ENCODE data around the gene COX6B1. TPM values are rescaled to one million over a fixed set of nuclear protein-coding genes. Genes with fewer than 3 reads are reported as not detected.
"Not testable (repeated sequence)": the region's sequence is repeated elsewhere in the genome, so short reads cannot be mapped to it uniquely, and the experiment has no call there.

The COX6B1 gene
- total RNA-seq, 1 donor from 2014 or later = 575 TPM

GRCh38 chr19:35675589-35676140, 27.5 kb downstream of the COX6B1 start:
- TF ChIP-seq CTCF (conservative IDR thresholded peaks at IDR 0.05; ENCODE audit: low read depth, low read length) = no peak

DNA sequence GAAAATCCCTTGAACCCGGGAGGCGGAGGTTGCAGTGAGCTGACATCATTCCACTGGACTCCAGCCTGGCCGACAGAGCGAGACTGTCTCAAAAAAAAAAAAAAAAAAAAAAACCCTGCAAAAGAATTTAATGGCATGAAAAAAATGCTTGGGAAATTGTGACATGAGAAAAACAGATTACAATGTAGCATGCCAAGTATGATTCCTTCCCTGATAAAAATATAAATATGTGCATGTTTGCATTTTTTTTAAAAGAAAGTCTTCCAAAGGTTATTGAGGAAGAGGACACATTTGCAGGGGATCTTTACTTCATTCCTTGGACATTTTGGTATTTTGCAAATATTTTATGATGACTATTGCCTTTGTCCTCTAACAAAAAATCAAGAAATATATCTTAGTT, 41.7 kb downstream of the COX6B1 start:
- DNase-seq (ENCODE audit: low read depth) = no peak
- TF ChIP-seq CTCF (conservative IDR thresholded peaks at IDR 0.05; ENCODE audit: low read depth, low read length) = no peak
- no peak overlapping the region for H3K4me3 ChIP-seq (ENCODE audit: low read depth, low read length)

More at GRCh38 chr19:35675589-35676140, 27.5 kb downstream of the COX6B1 start:
- no peak for DNase-seq (ENCODE audit: low read depth)
- no peak overlapping the region for H3K4me3 ChIP-seq (ENCODE audit: low read depth, low read length)

GRCh38 chr19:35691106-35691505, 43.0 kb downstream of the COX6B1 start:
- DNase-seq (ENCODE audit: low read depth); H3K4me3 ChIP-seq (ENCODE audit: low read depth, low read length): not testable (repeated sequence)

GRCh38 chr19:35692010-35692409, 43.9 kb downstream of the COX6B1 start:
- H3K4me3 ChIP-seq (ENCODE audit: low read depth, low read length) = no peak overlapping the region
- TF ChIP-seq CTCF (conservative IDR thresholded peaks at IDR 0.05; ENCODE audit: low read depth, low read length) = no peak
- no peak for DNase-seq (ENCODE audit: low read depth)

DNA sequence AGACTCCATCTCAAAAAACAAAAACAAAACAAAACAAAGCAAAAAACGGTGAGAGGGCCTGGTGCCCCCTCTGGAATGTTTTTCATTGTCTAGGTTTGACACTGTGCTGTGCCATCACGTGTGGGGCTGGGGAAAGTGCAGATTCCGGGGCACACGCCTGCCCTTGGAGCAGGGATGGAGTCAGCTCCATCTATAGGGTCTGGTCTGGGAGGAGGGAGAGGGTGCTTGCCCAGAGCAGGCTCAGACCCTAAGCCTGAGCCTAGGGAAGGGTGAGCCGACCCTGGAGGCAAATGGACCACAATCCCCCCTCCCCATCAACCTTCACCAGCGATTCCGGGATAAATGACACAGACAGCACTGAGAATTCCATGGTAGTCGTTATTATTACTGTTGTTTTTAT, 45.3 kb downstream of the COX6B1 start:
- DNase-seq (ENCODE audit: low read depth) = no peak
- no peak for TF ChIP-seq CTCF (conservative IDR thresholded peaks at IDR 0.05; ENCODE audit: low read depth, low read length)
- no peak overlapping the region for H3K4me3 ChIP-seq (ENCODE audit: low read depth, low read length)

GRCh38 chr19:35693835-35694599, 45.9 kb downstream of the COX6B1 start:
- peak; percentile 99 for TF ChIP-seq CTCF (conservative IDR thresholded peaks at IDR 0.05; ENCODE audit: low read depth, low read length)
- no peak overlapping the region for H3K4me3 ChIP-seq (ENCODE audit: low read depth, low read length)
- DNase-seq (ENCODE audit: low read depth) = no peak

DNA sequence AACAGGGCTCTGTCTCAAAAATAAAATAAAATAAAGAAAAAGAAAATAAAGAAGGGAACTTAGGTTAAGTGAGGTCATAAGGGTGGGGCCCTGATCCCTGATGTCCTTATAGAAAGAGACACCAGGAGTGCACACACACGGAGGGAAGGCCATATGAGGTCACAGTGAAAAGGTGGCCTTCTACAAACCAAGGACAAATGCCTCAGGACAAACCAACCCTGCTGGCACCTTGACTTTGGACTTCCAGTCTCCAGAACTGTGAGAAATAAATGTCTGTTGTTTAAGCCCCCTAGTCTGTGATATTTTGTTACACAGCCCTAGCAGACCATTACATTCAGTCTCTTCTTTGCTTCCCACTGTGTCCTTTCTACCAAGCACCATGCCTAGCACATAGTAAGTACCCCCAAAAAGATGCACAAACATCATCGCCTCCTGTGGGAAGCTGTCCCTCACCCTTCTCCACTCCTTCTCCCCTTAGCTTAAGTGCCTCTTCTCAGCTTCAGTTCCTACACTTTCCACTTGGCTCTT, 47.8 kb downstream of the COX6B1 start:
- no peak for TF ChIP-seq CTCF (conservative IDR thresholded peaks at IDR 0.05; ENCODE audit: low read depth, low read length)

More for the DNA sequence above, 47.8 kb downstream of the COX6B1 start:
- no peak overlapping the region for H3K4me3 ChIP-seq (ENCODE audit: low read depth, low read length)
- DNase-seq (ENCODE audit: low read depth) = no peak

All from epithelial cell of proximal tubule (primary cell).